ENCODE data around the gene PRTN3. TPM values are rescaled to one million over a fixed set of nuclear protein-coding genes. Genes with fewer than 3 reads are reported as not detected.
A peak's percentile ranks its signal among the peaks of the same experiment; 100 is the strongest.

Gene PRTN3
- total RNA-seq, 1 donor from 2014 or later: not detected

GRCh38 chr19:792306-792885 is 48.4 kb upstream of the PRTN3 start:
- H3K4me1 ChIP-seq: peaks cover 16% of the 10 kb centered on the region
- no peak overlapping the region for H3K4me3 Mint-ChIP-seq

GRCh38 chr19:793806-794205 is 47.0 kb upstream of the PRTN3 start:
- no peak overlapping the region for H3K4me3 ChIP-seq
- TF ChIP-seq, protein P1, sequence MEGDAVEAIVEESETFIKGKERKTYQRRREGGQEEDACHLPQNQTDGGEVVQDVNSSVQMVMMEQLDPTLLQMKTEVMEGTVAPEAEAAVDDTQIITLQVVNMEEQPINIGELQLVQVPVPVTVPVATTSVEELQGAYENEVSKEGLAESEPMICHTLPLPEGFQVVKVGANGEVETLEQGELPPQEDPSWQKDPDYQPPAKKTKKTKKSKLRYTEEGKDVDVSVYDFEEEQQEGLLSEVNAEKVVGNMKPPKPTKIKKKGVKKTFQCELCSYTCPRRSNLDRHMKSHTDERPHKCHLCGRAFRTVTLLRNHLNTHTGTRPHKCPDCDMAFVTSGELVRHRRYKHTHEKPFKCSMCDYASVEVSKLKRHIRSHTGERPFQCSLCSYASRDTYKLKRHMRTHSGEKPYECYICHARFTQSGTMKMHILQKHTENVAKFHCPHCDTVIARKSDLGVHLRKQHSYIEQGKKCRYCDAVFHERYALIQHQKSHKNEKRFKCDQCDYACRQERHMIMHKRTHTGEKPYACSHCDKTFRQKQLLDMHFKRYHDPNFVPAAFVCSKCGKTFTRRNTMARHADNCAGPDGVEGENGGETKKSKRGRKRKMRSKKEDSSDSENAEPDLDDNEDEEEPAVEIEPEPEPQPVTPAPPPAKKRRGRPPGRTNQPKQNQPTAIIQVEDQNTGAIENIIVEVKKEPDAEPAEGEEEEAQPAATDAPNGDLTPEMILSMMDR (IDR thresholded peaks at IDR 0.05): no peak
- no peak for TF ChIP-seq EZH2 (IDR thresholded peaks at IDR 0.05)
- no peak for TF ChIP-seq EZH2phosphoT487 (IDR thresholded peaks at IDR 0.05)
- H3F3A ChIP-seq (ENCODE audit: low read depth): peaks cover 33% of the 10 kb centered on the region
- Mint-ChIP-seq H3K4me3 (no peak overlapping the region), H3K4me1 (peaks cover 25% of the 10 kb centered on the region), H3K9me3 (no peaks in the 10 kb centered on the region), H3K27me3 (ENCODE audit: insufficient read depth, low read depth) (peaks cover 12% of the 10 kb centered on the region), H3K36me3 (peaks cover 2% of the 10 kb centered on the region), H3K27ac (no peak overlapping the region)
- H3K4me1 ChIP-seq: peaks cover 12% of the 10 kb centered on the region
- no peak overlapping the region for H2AFZ ChIP-seq (replicated peaks)
- H3K27ac ChIP-seq: no peak overlapping the region
- no peaks in the 10 kb centered on the region for H3K36me3 ChIP-seq
- H3K27me3 ChIP-seq: no peaks in the 10 kb centered on the region
- no peak overlapping the region for H3K9ac ChIP-seq
- H3K4me2 ChIP-seq: no peak overlapping the region
- DNase-seq (ENCODE audit: low spot score): no peak
- H3K79me2 ChIP-seq (ENCODE audit: low read depth): peaks cover 10% of the 10 kb centered on the region
- H3K9me3 ChIP-seq (ENCODE audit: low read depth): no peaks in the 10 kb centered on the region
- peaks cover 10% of the 10 kb centered on the region for H4K20me1 ChIP-seq (ENCODE audit: low read depth)

More at GRCh38 chr19:792306-792885, 48.4 kb upstream of the PRTN3 start:
- Mint-ChIP-seq H3K36me3 (no peaks in the 10 kb centered on the region), H3K27me3 (ENCODE audit: insufficient read depth, low read depth) (peaks cover 13% of the 10 kb centered on the region), H3K27ac (no peak overlapping the region), H3K4me1 (peaks cover 32% of the 10 kb centered on the region), H3K9me3 (no peaks in the 10 kb centered on the region)
- TF ChIP-seq EZH2 (IDR thresholded peaks at IDR 0.05) (no peak), EZH2phosphoT487 (IDR thresholded peaks at IDR 0.05) (no peak)
- TF ChIP-seq, protein P1 (IDR thresholded peaks at IDR 0.05): no peak
- no peaks in the 10 kb centered on the region for H3K36me3 ChIP-seq
- H3K27me3 ChIP-seq: no peaks in the 10 kb centered on the region
- H3F3A ChIP-seq (ENCODE audit: low read depth): peaks cover 36% of the 10 kb centered on the region
- H3K9me3 ChIP-seq (ENCODE audit: low read depth): no peaks in the 10 kb centered on the region
- H3K79me2 ChIP-seq (ENCODE audit: low read depth): no peaks in the 10 kb centered on the region
- H3K27ac ChIP-seq: peak overlapping the region; percentile 29
- no peak overlapping the region for H3K9ac ChIP-seq
- DNase-seq (ENCODE audit: low spot score): no peak
- no peak overlapping the region for H2AFZ ChIP-seq (replicated peaks)
- H3K4me3 ChIP-seq: no peak overlapping the region
- no peaks in the 10 kb centered on the region for H4K20me1 ChIP-seq (ENCODE audit: low read depth)
- H3K4me2 ChIP-seq: no peak overlapping the region

DNA sequence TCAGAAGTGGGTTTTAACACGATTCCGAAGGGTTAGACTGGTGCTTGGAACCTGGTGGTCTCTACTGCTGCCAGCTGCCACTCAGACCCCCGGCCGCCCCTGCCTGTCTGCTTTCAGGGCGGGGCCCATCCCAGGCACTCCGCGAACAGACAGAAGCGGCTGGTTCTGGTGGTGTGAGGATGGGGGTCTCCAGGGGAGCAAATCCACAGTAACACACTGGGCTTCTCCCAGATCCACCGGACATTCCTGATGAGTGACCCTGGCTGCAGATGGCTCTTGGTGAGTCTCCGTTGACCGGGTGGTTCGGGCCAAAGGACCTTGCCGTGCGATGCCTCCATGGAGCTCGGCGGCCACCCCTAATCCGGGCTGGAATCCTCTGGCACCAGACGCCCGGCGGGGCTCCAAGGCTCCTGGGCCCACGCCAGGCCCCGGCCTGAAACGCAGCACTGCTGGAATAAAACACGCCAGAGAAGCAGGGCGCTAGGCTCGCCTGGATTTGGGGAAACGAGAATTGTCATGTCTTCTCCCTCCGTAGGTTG is 45.7 kb upstream of the PRTN3 start:
- TF ChIP-seq EZH2 (IDR thresholded peaks at IDR 0.05): no peak
- no peak for TF ChIP-seq EZH2phosphoT487 (IDR thresholded peaks at IDR 0.05)
- TF ChIP-seq, protein P1 (IDR thresholded peaks at IDR 0.05): no peak
- Histone ChIP-seq H3K9me3 (ENCODE audit: low read depth) (no peaks in the 10 kb centered on the region), H3K4me1 (peaks cover 13% of the 10 kb centered on the region), H3K9ac (no peak overlapping the region), H3F3A (ENCODE audit: low read depth) (peaks cover 30% of the 10 kb centered on the region), H3K36me3 (no peaks in the 10 kb centered on the region), H4K20me1 (ENCODE audit: low read depth) (peaks cover 23% of the 10 kb centered on the region), H3K4me3 (no peak overlapping the region), H2AFZ (replicated peaks) (no peak overlapping the region), H3K79me2 (ENCODE audit: low read depth) (peaks cover 24% of the 10 kb centered on the region), H3K27me3 (no peaks in the 10 kb centered on the region), H3K4me2 (no peak overlapping the region), H3K27ac (no peak overlapping the region)
- Mint-ChIP-seq H3K36me3 (peaks cover 3% of the 10 kb centered on the region), H3K9me3 (no peaks in the 10 kb centered on the region), H3K27ac (no peak overlapping the region), H3K4me1 (peaks cover 25% of the 10 kb centered on the region), H3K4me3 (peak overlapping the region; percentile 70), H3K27me3 (ENCODE audit: insufficient read depth, low read depth) (peaks cover 9% of the 10 kb centered on the region)
- no peak for DNase-seq (ENCODE audit: low spot score)

Data from neural progenitor cell (in vitro differentiated cells).